Measurements from ENCODE around the gene LUC7L2. TPM values are rescaled to one million over a fixed set of nuclear protein-coding genes. Genes with fewer than 3 reads are reported as not detected.
A peak's percentile ranks its signal among the peaks of the same experiment; 100 is the strongest.

Gene LUC7L2
- total and polyA plus RNA-seq, 9 of the 15 experiments (the other 6 are each of a cell fraction or from before 2014, with no cell fraction given): 56.1 to 207 (median 141) TPM

DNA sequence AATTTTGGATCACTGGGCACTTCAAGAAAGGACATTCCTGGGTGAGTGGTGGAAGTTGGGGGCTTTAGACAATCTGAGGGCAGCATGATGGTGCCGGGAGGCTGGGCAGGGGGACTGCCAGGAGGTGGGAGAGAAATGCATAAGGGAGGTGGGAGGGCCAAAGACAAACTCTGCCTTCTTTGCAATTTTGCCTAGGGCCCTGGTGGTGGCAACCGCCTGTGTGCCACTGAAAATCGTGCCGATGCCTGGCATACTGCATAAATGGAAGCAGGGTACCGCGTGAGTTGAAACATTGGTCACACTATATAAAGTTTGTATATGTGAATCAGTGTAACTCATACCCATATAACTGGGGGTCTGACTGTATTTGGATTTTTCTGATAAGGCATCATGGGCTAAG is 3.3 kb downstream of the LUC7L2 start:
- Histone ChIP-seq H3K9me3 (replicated peaks; ENCODE audit: control insufficient read depth, insufficient read depth, low read depth, low read length) (no peaks in the 10 kb centered on the region), H3K4me1 (replicated peaks in 1 of 2; ENCODE audit: control insufficient read depth in 2 of 2, insufficient read depth in 2 of 2, low read length in 2 of 2) (peaks cover 16 to 18% of the 10 kb centered on the region in 2 experiments), H3K36me3 (ENCODE audit: control insufficient read depth, insufficient read depth, low read length) (peaks cover 52% of the 10 kb centered on the region), H3K79me2 (ENCODE audit: control insufficient read depth, insufficient read depth, low read length) (peaks cover 98% of the 10 kb centered on the region), H3K4me3 (no peak overlapping the region), H3K4me2 (ENCODE audit: insufficient read depth, low read length) (no peak overlapping the region), H3K27ac (ENCODE audit: extremely low read depth, low read depth, low read length) (no peak overlapping the region), H4K20me1 (replicated peaks; ENCODE audit: control insufficient read depth, insufficient read depth, low read length) (peaks cover 29% of the 10 kb centered on the region), H3K9ac (ENCODE audit: insufficient read depth in 1 of 2, low read depth in 2 of 2, low read length in 2 of 2) (peak overlapping the region in 1 of 2 experiments; percentile 83; a peak in 2 of 4 replicates), H2AFZ (ENCODE audit: low read depth, low read length) (no peak overlapping the region), H3K27me3 (ENCODE audit: control insufficient read depth in 2 of 2, insufficient read depth in 2 of 2, low read length in 2 of 2) (no peaks in the 10 kb centered on the region), H3K9me1 (ENCODE audit: control insufficient read depth, insufficient read depth, low read length) (no peaks in the 10 kb centered on the region)
- ATAC-seq (no peak), DNase-seq (ENCODE audit: extremely low read depth in 1 of 4, low spot score in 3 of 4) (no peak), FAIRE-seq (no peak)
- TF ChIP-seq SP1 (CRISPR knock-in tag; IDR thresholded peaks at IDR 0.05) (0 out of 2 replicates have a peak, but pooled peaks have one; percentile 39), HNRNPL (IDR thresholded peaks at IDR 0.05; ENCODE audit: low read depth, low read length) (no peak), POLR2G (IDR thresholded peaks at IDR 0.05; ENCODE audit: low read depth, low read length) (peak; percentile 37; the same call in 1 of the 2 replicates), ZNF12 (CRISPR knock-in tag; IDR thresholded peaks at IDR 0.05) (no peak), USF2 (CRISPR knock-in tag; IDR thresholded peaks at IDR 0.05) (no peak), RBFOX2 (IDR thresholded peaks at IDR 0.05; ENCODE audit: low read depth, low read length) (peak; percentile 55)
- CTCF ChIA-PET (ENCODE audit: low intra/inter-chr PET ratio): no interaction called here
- in situ Hi-C loops (cut with MboI) (loop anchor here (25.0 kb wide), 1 partner anchor 1401 kb away; no protein-coding TSS in a partner anchor), intact Hi-C loops (cut with micrococcal nuclease) (no loop called here)
- POLR2A ChIA-PET: interaction anchor here (0.7 to 1.0 kb wide), 3 partner anchors 12 to 24 kb away, joined by 3 to 7 read pairs (median 4); no protein-coding TSS in a partner anchor
- 97% methylated on average over 6 of the region's 6 CpGs for WGBS (ENCODE audit: insufficient coverage, low coverage, missing lambda C conversion rate)
- no TSS peak for BruUV-seq (replicated peaks)
